Epithelial cell of proximal tubule (primary cell): ENCODE results near the gene TBC1D22A. TPM values are rescaled to one million over a fixed set of nuclear protein-coding genes. Genes with fewer than 3 reads are reported as not detected.

Experiments
- DNase-seq: peaks from one replicate; pipeline ENCODE4 v3.0.0-alpha.2; 2011; ENCODE audit warnings: low read depth
- H3K4me3 ChIP-seq: 2 replicates; pipeline ENCODE4 v1.5.1; 2011; ENCODE audit warnings: low read depth, mild to moderate bottlenecking, low read length
- CTCF ChIP-seq: conservative IDR thresholded peaks from 2 replicates; pipeline ENCODE4 v1.5.1; 2012; ENCODE audit warnings: low read depth, mild to moderate bottlenecking, low read length
- total RNA-seq: library from RNA; depleted of rRNA; stranded (reverse); fragments of >200 nt; gene quantifications from 2 replicates; pipeline ENCODE4 v1.2.3, GENCODE V29; 2015

Gene TBC1D22A
- total RNA-seq, 1 donor from 2014 or later = 22.7 TPM

GRCh38 chr22:46968848-46969247, 206.4 kb downstream of the TBC1D22A start:
- DNase-seq = no peak
- H3K4me3 ChIP-seq = no peak overlapping the region
- TF ChIP-seq CTCF = no peak

GRCh38 chr22:46969491-46969890, 207.0 kb downstream of the TBC1D22A start:
- DNase-seq = no peak
- TF ChIP-seq CTCF = no peak
- H3K4me3 ChIP-seq = no peak overlapping the region

GRCh38 chr22:46969961-46970360, 207.5 kb downstream of the TBC1D22A start:
- no peak overlapping the region for H3K4me3 ChIP-seq
- no peak for TF ChIP-seq CTCF
- no peak for DNase-seq

- H3K4me3 ChIP-seq = no peak overlapping the region
- no peak for DNase-seq
- TF ChIP-seq CTCF = no peak
These were observed 208.1 kb downstream of the TBC1D22A start for GRCh38 chr22:46970411-46971098.

- no peak for TF ChIP-seq CTCF
- H3K4me3 ChIP-seq = no peak overlapping the region
- DNase-seq = no peak
These were observed 208.8 kb downstream of the TBC1D22A start for GRCh38 chr22:46971099-46971763.

- no peak overlapping the region for H3K4me3 ChIP-seq
- no peak for DNase-seq
- TF ChIP-seq CTCF = no peak
These were observed 209.3 kb downstream of the TBC1D22A start for GRCh38 chr22:46971764-46972125.

- TF ChIP-seq CTCF = no peak
- no peak for DNase-seq
- no peak overlapping the region for H3K4me3 ChIP-seq
These were observed 209.8 kb downstream of the TBC1D22A start for GRCh38 chr22:46972256-46972655.
